GM18526 (cell line): ENCODE results near the gene TMEM186.

Experiments
- POLR2A ChIP-seq: IDR thresholded peaks from 3 replicates; pipeline ENCODE4 v1.6.1; 2011; ENCODE audit not compliant: insufficient read length; ENCODE audit errors: extremely low read depth

The TMEM186 gene, protein sequence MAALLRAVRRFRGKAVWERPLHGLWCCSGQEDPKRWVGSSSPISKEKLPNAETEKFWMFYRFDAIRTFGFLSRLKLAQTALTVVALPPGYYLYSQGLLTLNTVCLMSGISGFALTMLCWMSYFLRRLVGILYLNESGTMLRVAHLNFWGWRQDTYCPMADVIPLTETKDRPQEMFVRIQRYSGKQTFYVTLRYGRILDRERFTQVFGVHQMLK

DNA sequence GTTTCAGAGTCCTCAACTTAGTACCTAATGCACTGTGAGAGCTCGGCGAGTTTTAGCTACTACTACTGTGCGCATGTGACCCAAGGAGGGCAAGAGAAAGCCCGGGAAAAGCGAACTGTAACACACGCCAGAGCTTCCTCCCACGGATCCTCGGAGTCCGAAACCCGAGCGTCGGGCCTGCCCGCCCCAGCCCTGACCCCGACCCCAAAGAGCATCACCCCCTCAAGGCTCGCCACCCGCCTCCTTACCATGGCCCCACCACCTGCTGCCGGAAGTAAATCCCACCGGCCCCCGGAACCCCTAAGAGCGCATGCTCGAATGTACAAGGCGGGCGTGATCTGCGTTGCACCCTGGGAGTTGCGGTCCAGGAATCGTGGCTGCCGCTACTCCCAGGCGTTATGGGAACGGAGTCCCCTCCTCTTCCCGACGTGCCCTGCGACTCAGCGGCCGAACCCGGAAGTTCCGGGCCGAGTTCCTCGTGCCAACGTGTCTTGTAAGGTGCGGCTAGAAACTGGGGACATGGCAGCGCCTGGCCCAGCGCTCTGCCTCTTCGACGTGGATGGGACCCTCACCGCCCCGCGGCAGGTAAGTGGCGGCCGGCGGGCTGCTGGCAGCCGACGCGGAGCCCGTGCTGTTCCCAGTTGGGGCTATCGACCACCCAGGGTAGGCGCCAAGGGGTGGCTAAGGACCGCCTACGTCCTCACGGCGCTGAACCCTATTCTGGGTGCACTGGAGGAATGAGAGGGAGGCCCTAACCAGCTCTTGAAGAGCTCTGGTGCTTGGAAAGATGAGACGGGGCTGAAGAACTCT is at the start of gene TMEM186, which contains the start of gene PMM2:
TMEM186 (minus strand) TSS at position 276 of the 810 bp plus-strand sequence; CDS start at position 251, 25 bp downstream.
PMM2 (plus strand) TSS at position 476 of the 810 bp plus-strand sequence; CDS start at position 520, 44 bp downstream.
- peak; percentile 91 for TF ChIP-seq POLR2A

DNA sequence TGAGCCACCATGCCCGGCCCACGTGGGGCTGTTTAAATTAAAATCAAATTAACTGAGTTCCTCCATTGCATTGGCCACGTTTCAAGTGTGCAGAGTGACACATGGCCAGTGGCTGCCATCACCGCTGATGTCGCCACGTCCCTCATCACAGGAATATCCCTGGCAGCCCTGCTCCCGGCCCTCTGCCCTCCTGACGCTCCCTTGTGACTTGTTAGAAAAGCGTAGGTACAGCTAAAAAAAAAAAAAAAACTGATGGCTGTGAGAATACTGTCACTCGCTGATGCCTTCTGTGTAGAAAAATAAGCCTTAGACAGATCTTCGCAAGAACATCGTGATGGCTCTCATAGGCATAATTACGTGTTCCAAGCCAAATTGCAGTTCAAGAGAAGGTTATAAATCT is 49.7 kb upstream of the TMEM186 start:
- TF ChIP-seq POLR2A: no peak

DNA sequence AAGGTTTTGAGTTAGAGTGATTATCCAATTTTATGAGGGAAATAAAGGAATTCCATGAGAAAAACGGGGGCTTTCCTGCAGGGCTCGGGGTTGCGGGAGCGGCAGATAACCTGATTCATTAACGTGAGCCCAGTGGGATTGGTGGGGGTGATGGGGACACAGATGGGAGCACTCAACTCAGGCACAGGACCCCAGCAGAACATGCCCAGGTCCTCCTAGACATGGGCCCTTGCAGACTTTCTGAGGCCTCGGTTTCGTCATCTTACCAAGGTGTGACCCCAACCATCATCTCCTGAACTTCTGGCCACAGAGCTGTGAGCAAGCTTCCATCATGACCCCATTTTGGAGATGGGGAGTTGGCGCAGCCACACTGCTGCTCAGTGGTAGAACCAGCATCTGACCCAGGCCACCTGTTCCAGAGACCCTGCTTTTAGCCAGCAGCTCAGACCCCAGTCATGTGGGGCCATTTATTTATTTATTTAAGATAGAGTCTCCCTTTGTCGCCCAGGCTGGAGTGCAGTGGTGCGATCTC is 49.0 kb upstream of the TMEM186 start:
- no peak for TF ChIP-seq POLR2A

DNA sequence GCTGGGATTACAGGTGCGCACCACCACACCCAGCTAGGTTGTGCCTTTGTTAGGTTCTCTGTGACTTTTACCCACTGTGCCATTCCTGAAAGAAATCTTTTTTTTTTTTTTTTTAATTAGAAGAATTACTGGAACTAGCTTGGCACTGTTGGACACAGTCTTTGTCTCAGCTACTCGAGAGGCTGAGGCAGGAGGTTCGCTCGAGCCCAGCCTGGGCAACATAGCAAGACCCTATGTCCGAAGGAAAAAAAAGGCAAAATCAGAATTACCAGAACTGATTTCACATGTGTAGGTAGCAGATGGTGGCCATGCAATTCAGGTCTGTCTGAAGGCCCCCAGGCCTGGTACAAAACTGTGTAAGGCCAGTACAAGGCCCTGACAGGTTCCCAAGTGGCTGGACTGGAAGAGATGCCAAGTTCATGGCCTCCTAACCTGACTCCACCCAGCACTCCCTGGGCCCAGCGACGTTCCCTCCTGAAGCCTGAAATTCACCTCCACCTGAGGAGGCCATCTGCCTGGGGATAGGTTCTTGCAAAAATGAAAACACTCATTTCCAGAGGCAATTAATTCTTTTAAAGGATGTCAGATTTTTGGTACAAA is 48.4 kb upstream of the TMEM186 start:
- TF ChIP-seq POLR2A: no peak

DNA sequence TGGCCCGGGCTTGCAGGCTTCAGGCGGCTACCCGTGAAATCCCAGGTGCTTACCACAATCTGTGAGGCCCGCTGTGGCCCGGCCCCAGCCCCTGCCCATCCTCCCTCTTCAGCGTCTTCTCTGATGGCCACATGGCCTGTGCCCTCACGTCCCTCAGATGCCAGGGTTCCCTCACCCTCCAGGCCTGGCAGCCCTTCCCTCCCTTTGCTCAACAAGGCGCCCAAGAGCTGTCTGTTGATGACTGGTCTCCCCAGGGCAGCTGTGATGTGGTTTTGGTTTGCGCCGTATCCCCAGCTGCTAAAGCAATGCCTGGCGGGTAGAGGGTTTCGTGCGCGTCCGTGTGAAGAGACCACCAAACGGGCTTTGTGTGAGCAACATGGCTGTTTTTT is 35.3 kb upstream of the TMEM186 start:
- TF ChIP-seq POLR2A: no peak

DNA sequence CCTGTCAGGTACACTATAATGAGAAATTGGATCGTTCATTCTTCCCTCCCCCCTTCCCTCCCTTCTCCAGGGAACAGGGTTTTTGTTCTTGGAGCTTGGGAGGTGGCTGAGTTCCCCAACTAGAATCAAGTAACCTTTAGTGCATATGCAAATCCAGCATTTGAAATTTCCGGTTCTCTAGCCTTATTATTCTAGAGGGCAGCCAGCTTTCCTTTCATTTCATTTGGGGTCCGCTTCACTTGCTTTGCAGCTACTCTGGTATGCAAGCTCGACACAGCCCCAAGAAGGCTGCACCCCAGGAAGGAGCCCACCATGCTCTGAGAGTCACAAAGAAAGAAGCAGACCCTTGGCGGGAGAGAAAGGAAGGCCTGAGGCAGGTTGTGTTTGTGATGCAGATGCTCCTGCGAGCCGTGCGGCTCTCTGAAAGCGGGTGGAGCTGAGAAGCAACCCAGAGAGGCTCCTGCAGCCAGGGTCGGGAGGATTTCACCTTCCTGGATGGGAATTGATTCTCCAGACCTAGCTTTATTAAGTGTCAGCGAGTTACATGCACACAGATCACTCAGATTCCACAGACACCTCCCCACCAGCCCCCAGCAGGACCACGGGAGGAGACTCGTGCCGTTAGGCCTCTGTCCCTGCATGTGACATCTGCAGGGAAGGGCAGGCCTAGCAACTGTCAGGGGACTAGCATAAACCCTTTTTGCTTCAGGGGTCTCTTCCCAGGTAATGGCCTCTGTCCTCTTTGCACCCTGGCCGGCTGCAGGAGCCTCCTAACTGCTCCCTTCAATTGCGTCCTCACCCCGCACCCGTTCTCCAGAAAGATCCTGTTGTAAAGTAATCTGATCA is 34.7 kb upstream of the TMEM186 start:
- no peak for TF ChIP-seq POLR2A

DNA sequence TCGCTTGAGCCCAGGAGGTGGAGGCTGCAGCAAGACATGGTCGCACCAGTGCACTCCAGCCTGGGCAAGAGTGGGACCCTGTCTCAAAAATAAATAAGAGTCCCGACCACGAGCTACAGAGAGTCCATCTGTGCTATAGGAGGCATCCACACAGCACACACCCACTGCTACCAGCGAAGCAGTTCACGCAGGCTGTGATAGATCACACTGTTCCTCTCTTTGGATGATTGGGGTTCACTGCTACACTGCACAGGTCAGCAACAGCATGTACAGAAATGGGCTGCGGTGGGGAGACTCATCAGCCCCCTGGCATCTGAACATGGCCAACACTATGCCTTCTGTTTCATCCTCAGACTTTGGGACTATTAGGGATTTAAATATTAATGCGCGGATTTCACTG is 34.0 kb upstream of the TMEM186 start:
- TF ChIP-seq POLR2A: no peak

DNA sequence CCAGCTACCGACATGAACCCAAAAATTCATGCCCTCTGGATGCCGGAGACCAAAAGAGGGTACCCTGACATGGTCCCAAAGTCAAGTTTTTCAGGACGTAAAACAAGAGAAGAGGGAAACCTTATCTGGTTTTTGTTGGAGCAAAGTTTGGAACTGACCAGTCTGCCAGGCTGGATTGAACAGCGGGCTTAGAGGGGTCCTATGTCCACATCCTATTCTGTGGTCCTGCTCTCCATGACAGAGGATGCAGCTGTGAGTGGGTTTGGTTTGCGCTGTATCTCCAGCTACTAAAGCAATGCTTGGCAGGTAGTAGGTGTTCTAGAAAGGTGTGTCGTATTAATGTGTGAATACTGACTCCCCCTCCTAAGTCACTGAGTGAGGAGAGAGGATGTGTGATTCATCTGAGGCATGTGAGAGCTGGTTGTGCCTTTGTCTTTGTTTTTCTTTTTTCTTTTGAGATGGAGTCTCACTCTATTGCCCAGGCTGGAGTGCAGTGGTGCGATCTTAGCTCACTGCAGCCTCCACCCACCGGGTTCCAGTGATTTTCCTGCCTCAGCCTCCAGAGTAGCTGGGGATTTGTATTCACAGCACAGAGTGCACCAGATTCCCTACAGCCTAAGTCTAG is 31.2 kb upstream of the TMEM186 start:
- no peak for TF ChIP-seq POLR2A

DNA sequence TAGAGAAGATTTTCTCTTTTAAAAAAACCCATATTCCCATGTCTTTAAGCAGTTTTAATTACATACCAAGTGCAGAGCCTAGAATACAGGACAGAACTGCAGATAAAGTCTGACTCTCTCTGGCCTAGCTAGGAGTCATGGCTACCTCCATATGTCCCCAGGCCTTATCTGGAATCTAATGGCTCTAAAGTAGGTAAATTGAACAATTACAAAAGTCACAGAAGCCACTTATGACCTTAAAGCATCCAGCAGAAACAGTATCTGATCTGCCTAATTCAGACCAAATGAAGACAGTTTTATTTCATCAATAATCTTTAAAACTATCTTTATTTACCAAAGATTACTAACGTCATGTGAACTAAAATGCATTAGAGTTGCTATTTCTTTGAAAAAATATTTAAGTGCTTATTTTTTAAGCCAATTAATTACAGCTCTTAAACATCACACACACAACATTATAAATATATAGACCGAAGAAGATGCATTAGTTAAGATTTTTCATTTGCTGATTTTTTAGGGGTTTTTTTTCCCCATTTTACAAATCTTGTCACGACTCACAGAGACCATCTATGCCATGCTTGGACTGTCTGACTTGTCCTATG is 28.9 kb upstream of the TMEM186 start:
- TF ChIP-seq POLR2A: no peak

DNA sequence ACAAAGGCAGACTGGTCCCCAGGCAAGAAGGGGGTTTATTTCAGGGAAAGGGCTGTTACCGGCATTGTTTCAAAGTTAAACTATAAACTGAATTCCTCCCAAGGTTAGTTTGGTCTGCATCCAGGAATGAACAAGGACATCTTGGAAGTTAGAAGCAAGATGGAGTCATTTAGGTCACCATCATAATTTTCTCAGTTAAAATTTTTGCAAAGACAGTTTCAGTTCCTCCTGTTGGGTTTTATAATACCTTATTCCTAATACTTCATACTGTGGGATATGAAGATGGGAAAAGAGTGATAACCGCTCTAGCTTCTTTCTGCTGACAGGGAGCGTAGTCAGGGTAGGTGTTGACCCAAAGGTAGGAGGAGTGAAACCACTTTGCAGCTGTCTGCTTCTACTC is 25.0 kb upstream of the TMEM186 start:
- no peak for TF ChIP-seq POLR2A

DNA sequence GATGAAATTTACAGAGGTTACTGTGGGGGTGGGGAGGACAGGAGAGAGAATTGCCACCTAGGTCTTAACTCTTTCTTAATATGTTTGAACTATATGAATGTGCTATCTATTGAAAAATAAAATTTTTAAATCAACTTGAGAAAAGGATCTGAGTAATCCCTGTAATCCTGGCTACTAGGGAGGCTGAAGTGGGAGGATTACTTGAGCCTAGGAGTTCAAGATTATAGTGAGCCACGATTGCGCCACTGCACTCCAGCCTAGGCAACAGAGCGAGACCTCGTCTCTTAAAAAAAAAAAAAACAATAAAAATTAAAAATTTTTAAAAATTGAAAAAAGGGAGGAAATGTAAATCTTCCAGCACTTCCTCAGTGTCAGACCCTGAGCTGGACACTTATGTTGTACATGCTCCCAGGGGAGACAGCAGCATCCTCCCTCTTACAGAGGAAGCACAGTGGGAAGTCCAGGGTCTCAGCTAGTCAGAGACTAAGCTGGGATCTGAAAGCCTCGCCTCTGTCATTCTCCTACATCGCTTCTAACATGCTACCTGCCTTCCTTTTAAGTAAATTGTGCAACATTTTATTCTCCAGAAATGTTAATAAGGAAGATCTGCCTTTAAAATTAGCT is 22.1 kb upstream of the TMEM186 start:
- TF ChIP-seq POLR2A: no peak

DNA sequence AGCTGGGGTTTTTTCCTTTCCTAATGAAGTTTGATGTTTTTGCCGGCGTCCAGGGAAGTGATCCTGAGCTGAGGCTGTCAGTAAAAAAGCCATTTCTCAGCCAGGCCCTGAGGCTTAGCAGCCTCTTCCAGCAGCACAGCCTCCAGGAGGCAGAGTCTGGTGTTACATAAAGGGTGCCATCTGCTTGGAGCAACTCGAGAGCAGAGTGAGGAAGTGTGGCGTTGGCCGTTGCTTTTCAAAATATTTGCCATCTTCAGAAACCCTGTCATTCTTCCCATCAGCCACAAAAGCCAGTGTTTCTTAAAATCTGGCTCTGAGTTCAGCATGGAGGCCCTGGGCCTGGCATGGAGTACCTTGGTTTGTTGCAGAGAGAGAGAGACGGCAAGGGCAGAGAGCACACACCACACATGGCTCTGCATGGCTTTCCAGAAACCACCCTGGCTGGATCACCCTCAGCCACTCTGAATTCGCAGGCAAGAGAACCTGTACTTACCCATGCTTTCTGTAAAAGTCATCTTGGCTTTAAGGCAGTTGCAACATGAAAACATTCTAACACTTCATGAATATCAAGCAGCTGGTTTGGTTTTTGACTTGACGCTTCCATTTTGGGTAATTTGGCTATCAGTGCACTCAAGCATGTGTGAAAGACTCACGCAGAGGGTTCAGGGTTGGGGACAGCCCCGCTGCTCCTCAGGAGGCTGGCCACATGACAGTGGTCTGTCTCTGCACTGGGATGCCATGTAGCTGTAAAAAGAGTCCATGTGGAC is 21.2 kb upstream of the TMEM186 start:
- TF ChIP-seq POLR2A: no peak
